ENCODE measurements around the gene HPSE2. TPM values are rescaled to one million over a fixed set of nuclear protein-coding genes. Genes with fewer than 3 reads are reported as not detected.

HPSE2 gene
- total and polyA plus RNA-seq, 7 donors, result under 0.01 to 11.8 (median 4.8) TPM

- WGBS, 2 donors, result 87 to 88% methylated on average over 1 of the region's 1 CpG
- intact Hi-C loops (cut with DNase I), result no loop called here
- Histone ChIP-seq H3K9me3 (peaks cover 0 to 2% (median 0%) of the 10 kb centered on the region in 4 donors), H3K36me3 (no peaks in the 10 kb centered on the region), H3K27me3 (no peaks in the 10 kb centered on the region), H3K4me3 (no peak overlapping the region), H3K4me1 (no peaks in the 10 kb centered on the region), H3K27ac (no peak overlapping the region)
- TF ChIP-seq, protein P1, sequence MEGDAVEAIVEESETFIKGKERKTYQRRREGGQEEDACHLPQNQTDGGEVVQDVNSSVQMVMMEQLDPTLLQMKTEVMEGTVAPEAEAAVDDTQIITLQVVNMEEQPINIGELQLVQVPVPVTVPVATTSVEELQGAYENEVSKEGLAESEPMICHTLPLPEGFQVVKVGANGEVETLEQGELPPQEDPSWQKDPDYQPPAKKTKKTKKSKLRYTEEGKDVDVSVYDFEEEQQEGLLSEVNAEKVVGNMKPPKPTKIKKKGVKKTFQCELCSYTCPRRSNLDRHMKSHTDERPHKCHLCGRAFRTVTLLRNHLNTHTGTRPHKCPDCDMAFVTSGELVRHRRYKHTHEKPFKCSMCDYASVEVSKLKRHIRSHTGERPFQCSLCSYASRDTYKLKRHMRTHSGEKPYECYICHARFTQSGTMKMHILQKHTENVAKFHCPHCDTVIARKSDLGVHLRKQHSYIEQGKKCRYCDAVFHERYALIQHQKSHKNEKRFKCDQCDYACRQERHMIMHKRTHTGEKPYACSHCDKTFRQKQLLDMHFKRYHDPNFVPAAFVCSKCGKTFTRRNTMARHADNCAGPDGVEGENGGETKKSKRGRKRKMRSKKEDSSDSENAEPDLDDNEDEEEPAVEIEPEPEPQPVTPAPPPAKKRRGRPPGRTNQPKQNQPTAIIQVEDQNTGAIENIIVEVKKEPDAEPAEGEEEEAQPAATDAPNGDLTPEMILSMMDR (IDR thresholded peaks at IDR 0.05), result no peak
- no peak for TF ChIP-seq POLR2A (IDR thresholded peaks at IDR 0.05)
- TF ChIP-seq POLR2AphosphoS5 (IDR thresholded peaks at IDR 0.05), result no peak
- TF ChIP-seq EP300 (IDR thresholded peaks at IDR 0.05), result no peak
- DNase-seq, result no peak
These were observed 111.3 kb downstream of the HPSE2 start for GRCh38 chr10:99124376-99124775.

- WGBS, 2 donors, result 87 to 91% methylated on average over 5 of the region's 5 CpGs
- intact Hi-C loops (cut with DNase I), result no loop called here
These were observed 111.8 kb downstream of the HPSE2 start for GRCh38 chr10:99123851-99124250.

GRCh38 chr10:99123336-99123735 is 112.3 kb downstream of the HPSE2 start:
- Histone ChIP-seq H3K9me3 (peaks cover 0 to 2% (median 0%) of the 10 kb centered on the region in 4 donors), H3K27me3 (no peaks in the 10 kb centered on the region), H3K4me1 (no peaks in the 10 kb centered on the region), H3K36me3 (no peaks in the 10 kb centered on the region), H3K4me3 (no peak overlapping the region), H3K27ac (no peak overlapping the region)
- DNase-seq, result no peak
- 81 to 82% methylated on average over 3 of the region's 3 CpGs for WGBS, 2 donors
- intact Hi-C loops (cut with DNase I), result no loop called here
- TF ChIP-seq, protein P1 (IDR thresholded peaks at IDR 0.05), result no peak
- TF ChIP-seq POLR2AphosphoS5 (IDR thresholded peaks at IDR 0.05) (no peak), EP300 (IDR thresholded peaks at IDR 0.05) (no peak), POLR2A (IDR thresholded peaks at IDR 0.05) (no peak)

More at GRCh38 chr10:99123851-99124250, 111.8 kb downstream of the HPSE2 start:
- Histone ChIP-seq H3K9me3 (peaks cover 0 to 2% (median 0%) of the 10 kb centered on the region in 4 donors), H3K36me3 (no peaks in the 10 kb centered on the region), H3K4me1 (no peaks in the 10 kb centered on the region), H3K4me3 (no peak overlapping the region), H3K27me3 (no peaks in the 10 kb centered on the region), H3K27ac (no peak overlapping the region)
- no peak for DNase-seq
- no peak for TF ChIP-seq EP300 (IDR thresholded peaks at IDR 0.05)
- no peak for TF ChIP-seq POLR2AphosphoS5 (IDR thresholded peaks at IDR 0.05)
- TF ChIP-seq POLR2A (IDR thresholded peaks at IDR 0.05), result no peak
- TF ChIP-seq, protein P1 (IDR thresholded peaks at IDR 0.05), result no peak

GRCh38 chr10:99119258-99119748 is 116.3 kb downstream of the HPSE2 start:
- DNase-seq, result no peak
- Histone ChIP-seq H3K36me3 (no peaks in the 10 kb centered on the region), H3K27ac (no peak overlapping the region), H3K4me1 (no peaks in the 10 kb centered on the region), H3K4me3 (no peak overlapping the region), H3K27me3 (no peaks in the 10 kb centered on the region), H3K9me3 (no peaks in the 10 kb centered on the region)
- TF ChIP-seq EP300 (IDR thresholded peaks at IDR 0.05), result no peak
- TF ChIP-seq, protein P1 (IDR thresholded peaks at IDR 0.05), result no peak
- no peak for TF ChIP-seq POLR2A (IDR thresholded peaks at IDR 0.05)
- no peak for TF ChIP-seq POLR2AphosphoS5 (IDR thresholded peaks at IDR 0.05)
- intact Hi-C loops (cut with DNase I), result no loop called here

- Histone ChIP-seq H3K4me3 (no peak overlapping the region), H3K36me3 (no peaks in the 10 kb centered on the region), H3K27me3 (no peaks in the 10 kb centered on the region), H3K9me3 (no peaks in the 10 kb centered on the region), H3K27ac (no peak overlapping the region), H3K4me1 (no peaks in the 10 kb centered on the region)
- intact Hi-C loops (cut with DNase I), result no loop called here
- DNase-seq, result no peak
- no peak for TF ChIP-seq POLR2AphosphoS5 (IDR thresholded peaks at IDR 0.05)
- no peak for TF ChIP-seq POLR2A (IDR thresholded peaks at IDR 0.05)
- TF ChIP-seq, protein P1 (IDR thresholded peaks at IDR 0.05), result no peak
- no peak for TF ChIP-seq EP300 (IDR thresholded peaks at IDR 0.05)
These were observed 119.9 kb downstream of the HPSE2 start for GRCh38 chr10:99115703-99116102.

Measured in sigmoid colon (tissue), 7 donors.